ENCODE measurements around the gene CPSF2.
"Not testable (repeated sequence)": the region's sequence is repeated elsewhere in the genome, so short reads cannot be mapped to it uniquely, and the experiment has no call there.

The CPSF2 gene

GRCh38 chr14:92187616-92188015 is 65.8 kb downstream of the CPSF2 start:
- not testable (repeated sequence) for H3K4me3 Mint-ChIP-seq; H3K36me3 Mint-ChIP-seq (ENCODE audit: low read depth); H3K27me3 Mint-ChIP-seq; DNase-seq; H3K9me3 Mint-ChIP-seq; H3K4me1 Mint-ChIP-seq; ATAC-seq; H3K27ac Mint-ChIP-seq

GRCh38 chr14:92190768-92191167 is 69.0 kb downstream of the CPSF2 start:
- DNase-seq (no peak), ATAC-seq (no peak)
- H3K4me3 Mint-ChIP-seq, result no peak overlapping the region
- no peaks in the 10 kb centered on the region for H3K4me1 Mint-ChIP-seq
- peaks cover 4% of the 10 kb centered on the region for H3K9me3 Mint-ChIP-seq
- H3K36me3 Mint-ChIP-seq (ENCODE audit: low read depth), result no peaks in the 10 kb centered on the region
- H3K27me3 Mint-ChIP-seq, result no peaks in the 10 kb centered on the region
- H3K27ac Mint-ChIP-seq, result no peak overlapping the region

- no peak overlapping the region for H3K27ac Mint-ChIP-seq
- no peaks in the 10 kb centered on the region for H3K9me3 Mint-ChIP-seq
- no peak overlapping the region for H3K4me3 Mint-ChIP-seq
- H3K4me1 Mint-ChIP-seq, result peaks cover 2% of the 10 kb centered on the region
- DNase-seq (no peak), ATAC-seq (no peak)
- peaks cover 6% of the 10 kb centered on the region for H3K27me3 Mint-ChIP-seq
- no peaks in the 10 kb centered on the region for H3K36me3 Mint-ChIP-seq (ENCODE audit: low read depth)
These were observed 77.0 kb downstream of the CPSF2 start for GRCh38 chr14:92198804-92199203.

DNA sequence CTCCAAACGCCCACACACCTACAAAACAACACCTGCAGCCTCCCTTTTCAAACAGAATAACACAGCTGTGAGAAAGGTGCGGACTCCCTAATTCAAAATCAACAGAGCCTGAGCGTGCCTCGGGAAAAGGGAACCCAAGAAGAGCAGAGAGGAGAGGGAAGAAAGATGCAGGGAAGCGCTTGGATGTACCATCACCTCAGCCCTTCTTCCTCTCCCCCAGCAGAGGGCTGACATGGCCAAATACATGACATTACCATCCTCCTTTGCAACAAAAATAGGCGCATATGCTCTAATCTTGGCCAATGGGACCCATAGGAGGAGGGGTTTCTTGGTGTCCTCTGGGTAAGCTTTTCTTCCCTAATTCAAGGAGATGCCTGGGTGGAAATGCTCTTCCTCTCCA is 78.0 kb downstream of the CPSF2 start:
- no peak for DNase-seq
- H3K36me3 Mint-ChIP-seq (ENCODE audit: low read depth), result no peaks in the 10 kb centered on the region
- H3K27ac Mint-ChIP-seq, result no peak overlapping the region
- ATAC-seq, result no peak
- H3K27me3 Mint-ChIP-seq, result peaks cover 6% of the 10 kb centered on the region
- no peak overlapping the region for H3K4me3 Mint-ChIP-seq
- H3K9me3 Mint-ChIP-seq, result no peaks in the 10 kb centered on the region
- H3K4me1 Mint-ChIP-seq, result peaks cover 2% of the 10 kb centered on the region

GRCh38 chr14:92203116-92203515 is 81.3 kb downstream of the CPSF2 start:
- no peaks in the 10 kb centered on the region for H3K9me3 Mint-ChIP-seq
- H3K27me3 Mint-ChIP-seq, result peaks cover 7% of the 10 kb centered on the region
- peaks cover 2% of the 10 kb centered on the region for H3K4me1 Mint-ChIP-seq
- ATAC-seq (no peak), DNase-seq (no peak)
- H3K4me3 Mint-ChIP-seq, result no peak overlapping the region
- H3K27ac Mint-ChIP-seq, result no peak overlapping the region
- H3K36me3 Mint-ChIP-seq (ENCODE audit: low read depth), result no peaks in the 10 kb centered on the region

DNA sequence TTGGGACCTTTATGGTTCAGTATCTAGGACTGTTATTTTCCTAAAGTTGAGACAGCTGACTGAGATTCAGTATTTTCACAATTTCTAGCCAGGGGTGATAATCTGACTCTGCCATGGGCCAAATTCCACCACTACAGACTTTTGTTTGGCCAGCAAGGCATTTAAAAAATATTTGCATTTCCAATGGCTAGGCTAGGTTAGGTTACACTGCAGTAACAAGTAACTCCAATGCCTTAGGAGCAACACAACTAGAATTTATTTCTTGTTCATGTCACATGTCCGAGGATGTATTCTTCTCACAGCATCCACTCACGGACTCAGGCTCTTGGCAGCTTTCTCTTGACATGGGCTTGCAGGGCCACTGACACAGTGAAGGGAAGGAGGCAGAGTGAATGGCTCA is 83.0 kb downstream of the CPSF2 start:
- H3K36me3 Mint-ChIP-seq (ENCODE audit: low read depth), result no peaks in the 10 kb centered on the region
- H3K27me3 Mint-ChIP-seq, result peaks cover 5% of the 10 kb centered on the region
- H3K9me3 Mint-ChIP-seq, result no peaks in the 10 kb centered on the region
- ATAC-seq, result no peak
- H3K4me1 Mint-ChIP-seq, result no peaks in the 10 kb centered on the region
- no peak for DNase-seq
- H3K27ac Mint-ChIP-seq, result no peak overlapping the region
- H3K4me3 Mint-ChIP-seq, result no peak overlapping the region

- no peak for ATAC-seq
- peaks cover 11% of the 10 kb centered on the region for H3K9me3 Mint-ChIP-seq
- no peak for DNase-seq
- H3K27ac Mint-ChIP-seq, result no peak overlapping the region
- H3K36me3 Mint-ChIP-seq (ENCODE audit: low read depth), result peaks cover 4% of the 10 kb centered on the region
- H3K4me3 Mint-ChIP-seq, result no peak overlapping the region
- H3K4me1 Mint-ChIP-seq, result no peaks in the 10 kb centered on the region
- peaks cover 5% of the 10 kb centered on the region for H3K27me3 Mint-ChIP-seq
These were observed 85.5 kb downstream of the CPSF2 start for GRCh38 chr14:92207012-92207927.

GRCh38 chr14:92207928-92208265 is 86.1 kb downstream of the CPSF2 start:
- Mint-ChIP-seq H3K27me3 (peaks cover 4% of the 10 kb centered on the region), H3K36me3 (ENCODE audit: low read depth) (peaks cover 4% of the 10 kb centered on the region), H3K4me1 (no peaks in the 10 kb centered on the region), H3K9me3 (peaks cover 14% of the 10 kb centered on the region), H3K27ac (no peak overlapping the region), H3K4me3 (no peak overlapping the region)
- DNase-seq (no peak), ATAC-seq (no peak)

- Mint-ChIP-seq H3K27ac (no peak overlapping the region), H3K9me3 (peaks cover 22% of the 10 kb centered on the region), H3K4me3 (no peak overlapping the region), H3K36me3 (ENCODE audit: low read depth) (peaks cover 6% of the 10 kb centered on the region), H3K4me1 (no peaks in the 10 kb centered on the region), H3K27me3 (peaks cover 3% of the 10 kb centered on the region)
- no peak for DNase-seq
- no peak for ATAC-seq
These were observed 87.4 kb downstream of the CPSF2 start for GRCh38 chr14:92209141-92209540.

- not testable (repeated sequence) for H3K36me3 Mint-ChIP-seq (ENCODE audit: low read depth); ATAC-seq; H3K27me3 Mint-ChIP-seq; H3K4me3 Mint-ChIP-seq; DNase-seq; H3K27ac Mint-ChIP-seq; H3K4me1 Mint-ChIP-seq
- H3K9me3 Mint-ChIP-seq, result peaks cover 26% of the 10 kb centered on the region
These were observed 91.4 kb downstream of the CPSF2 start for GRCh38 chr14:92213125-92213524.

DNA sequence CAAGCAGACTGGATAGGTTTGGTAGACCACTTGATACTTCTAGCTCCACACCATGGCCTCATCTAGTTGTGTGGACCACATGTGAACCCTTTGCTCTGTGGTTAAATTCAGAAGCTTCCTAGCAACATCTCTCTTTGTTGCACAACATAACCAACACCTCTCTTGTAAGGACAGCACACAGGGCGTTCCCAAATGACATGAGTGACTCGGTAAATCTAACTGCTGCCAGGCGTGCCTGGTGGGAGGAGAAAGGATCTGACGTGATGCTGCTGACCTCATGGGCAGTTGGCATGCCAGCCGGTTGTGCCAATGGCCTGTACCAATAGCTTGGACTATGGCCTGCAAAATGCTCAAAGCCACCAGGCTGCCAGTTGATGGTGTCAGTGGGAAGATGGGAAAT is 93.8 kb downstream of the CPSF2 start:
- DNase-seq, result no peak
- Mint-ChIP-seq H3K4me1 (no peaks in the 10 kb centered on the region), H3K27ac (no peak overlapping the region), H3K27me3 (peaks cover 5% of the 10 kb centered on the region), H3K9me3 (peaks cover 26% of the 10 kb centered on the region), H3K36me3 (ENCODE audit: low read depth) (peaks cover 6% of the 10 kb centered on the region), H3K4me3 (no peak overlapping the region)
- ATAC-seq, result no peak

- no peaks in the 10 kb centered on the region for H3K4me1 Mint-ChIP-seq
- no peak for DNase-seq
- H3K36me3 Mint-ChIP-seq (ENCODE audit: low read depth), result peaks cover 2% of the 10 kb centered on the region
- H3K27me3 Mint-ChIP-seq, result peaks cover 5% of the 10 kb centered on the region
- no peak overlapping the region for H3K27ac Mint-ChIP-seq
- no peak for ATAC-seq
- H3K9me3 Mint-ChIP-seq, result peaks cover 12% of the 10 kb centered on the region
- no peak overlapping the region for H3K4me3 Mint-ChIP-seq
These were observed 96.2 kb downstream of the CPSF2 start for GRCh38 chr14:92217936-92218335.

Data from activated naive CD8-positive, alpha-beta T cell treated with anti-CD3 and anti-CD28 coated beads, Interleukin-2, amount 50 U/mL, for 24 hours (primary cell).